A673 (cell line): Measurements from ENCODE around the gene NFIC. TPM values are rescaled to one million over a fixed set of nuclear protein-coding genes. Genes with fewer than 3 reads are reported as not detected.
A peak's percentile ranks its signal among the peaks of the same experiment; 100 is the strongest.
"Not testable (repeated sequence)": the region's sequence is repeated elsewhere in the genome, so short reads cannot be mapped to it uniquely, and the experiment has no call there.

Experiments used
- BruUV-seq: library from RNA; stranded (reverse); fragments of 400-500 nt; replicated peaks from 2 replicates; lab custom pipeline; 2021; lab: Mats Ljungman, UMichigan
- CTCF ChIA-PET: fragments of 300-600 bp; sonication (Branson Sonifier 250); formaldehyde crosslinking; loops from one replicate; lab custom pipeline; 2022; ENCODE audit warnings: antibody characterized with exemption; lab: Charles Lee
- POLR2A ChIA-PET: fragments of 300-600 bp; sonication (Branson Sonifier 250); formaldehyde crosslinking; loops from one replicate; lab custom pipeline; 2022; ENCODE audit warnings: antibody characterized with exemption; ENCODE audit not compliant: low non-redundant PET; lab: Charles Lee
- DNase-seq: peaks from one replicate; pipeline ENCODE4 v3.0.0-alpha.2; 2015; ENCODE audit warnings: low spot score
- H3K27ac ChIP-seq: fragments of 200-600 bp; sonication (generic); 2 replicates; pipeline ENCODE4 v1.5.1; 2016; ENCODE audit warnings: mixed run types, low read depth, mild to moderate bottlenecking, mixed read lengths, antibody characterized with exemption, low read length; ENCODE audit not compliant: poor library complexity, severe bottlenecking
- H3K27me3 ChIP-seq: fragments of 200-600 bp; sonication (generic); replicated peaks from 2 replicates; pipeline ENCODE4 v1.6.1; 2017; ENCODE audit warnings: mixed run types, low read depth, mild to moderate bottlenecking, mixed read lengths, antibody characterized with exemption, low read length; ENCODE audit not compliant: insufficient read depth, poor library complexity
- H3K36me3 ChIP-seq: fragments of 200-600 bp; sonication (generic); 2 replicates; pipeline ENCODE4 v1.6.1; 2016; ENCODE audit warnings: mixed run types, mild to moderate bottlenecking, mixed read lengths, antibody characterized with exemption, low read length; ENCODE audit not compliant: insufficient read depth, poor library complexity, severe bottlenecking
- H3K4me1 ChIP-seq: fragments of 200-600 bp; sonication (generic); 2 replicates; pipeline ENCODE4 v1.6.1; 2017; ENCODE audit warnings: mixed run types, mild to moderate bottlenecking, mixed read lengths, antibody characterized with exemption, low read length; ENCODE audit not compliant: insufficient read depth, poor library complexity, severe bottlenecking
- H3K4me3 ChIP-seq: fragments of 200-600 bp; sonication (generic); 2 replicates; pipeline ENCODE4 v1.5.1; 2016; ENCODE audit warnings: low read depth, mixed run types, mild to moderate bottlenecking, mixed read lengths, low read length; ENCODE audit not compliant: poor library complexity, severe bottlenecking
- H3K9me3 ChIP-seq: fragments of 200-600 bp; sonication (generic); 2 replicates; pipeline ENCODE4 v1.6.1; 2016; ENCODE audit warnings: mixed run types, low read depth, mild to moderate bottlenecking, mixed read lengths, antibody characterized with exemption, low read length; ENCODE audit not compliant: poor library complexity, severe bottlenecking
- EZH2 ChIP-seq: fragments of 200-600 bp; sonication (generic); IDR thresholded peaks from 2 replicates; pipeline ENCODE4 v1.6.1; 2017; ENCODE audit warnings: borderline replicate concordance, low read depth, mild to moderate bottlenecking, mixed read lengths, antibody characterized with exemption, low read length; ENCODE audit not compliant: poor library complexity, severe bottlenecking
- intact Hi-C: fragments of 100-400 bp; cut with micrococcal nuclease; formaldehyde crosslinking; loops from one replicate; pipeline ENCODE4 v1.10.0; 2022; ENCODE audit not compliant: unreplicated experiment
- total RNA-seq: library from RNA; stranded (reverse); gene quantifications from 2 replicates; pipeline ENCODE4 v1.2.3, GENCODE V29; 2021
- TF ChIP-seq, protein P1 (sequence below): fragments of 300-800, 200-600 bp; sonication (generic); conservative IDR thresholded peaks from 2 replicates; pipeline ENCODE4 v1.5.1; 2017; ENCODE audit warnings: low read depth, mild to moderate bottlenecking, antibody characterized with exemption, low read length, moderate library complexity, mixed read lengths

The NFIC gene
- total RNA-seq, 1 experiment from 2014 or later: 112 TPM

DNA sequence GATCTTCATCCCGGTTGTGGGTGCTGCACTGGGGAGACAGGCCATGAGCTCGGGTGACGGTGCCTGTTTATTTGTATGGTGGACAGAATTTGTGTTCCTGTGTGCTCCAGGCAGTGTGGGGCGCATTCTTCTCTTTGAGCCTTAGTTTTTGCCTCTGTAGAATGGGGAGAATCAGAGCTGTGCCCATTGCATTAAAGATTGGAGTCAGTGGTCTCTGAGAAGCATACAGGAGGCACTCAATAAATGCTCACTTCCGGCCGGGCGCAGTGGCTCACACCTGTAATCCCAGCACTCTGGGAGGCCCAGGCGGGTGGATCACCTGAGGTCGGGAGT is 23.0 kb downstream of the NFIC start:
- ChIA-PET CTCF (no interaction called here), POLR2A (no interaction called here)
- Histone ChIP-seq H3K27ac (no peak overlapping the region), H3K36me3 (peaks cover 3% of the 10 kb centered on the region), H3K27me3 (no peaks in the 10 kb centered on the region), H3K9me3 (no peaks in the 10 kb centered on the region), H3K4me3 (no peak overlapping the region), H3K4me1 (peaks cover 32% of the 10 kb centered on the region)
- no TSS peak for BruUV-seq
- intact Hi-C loops: no loop called here
- TF ChIP-seq EZH2: no peak
- TF ChIP-seq, protein P1, sequence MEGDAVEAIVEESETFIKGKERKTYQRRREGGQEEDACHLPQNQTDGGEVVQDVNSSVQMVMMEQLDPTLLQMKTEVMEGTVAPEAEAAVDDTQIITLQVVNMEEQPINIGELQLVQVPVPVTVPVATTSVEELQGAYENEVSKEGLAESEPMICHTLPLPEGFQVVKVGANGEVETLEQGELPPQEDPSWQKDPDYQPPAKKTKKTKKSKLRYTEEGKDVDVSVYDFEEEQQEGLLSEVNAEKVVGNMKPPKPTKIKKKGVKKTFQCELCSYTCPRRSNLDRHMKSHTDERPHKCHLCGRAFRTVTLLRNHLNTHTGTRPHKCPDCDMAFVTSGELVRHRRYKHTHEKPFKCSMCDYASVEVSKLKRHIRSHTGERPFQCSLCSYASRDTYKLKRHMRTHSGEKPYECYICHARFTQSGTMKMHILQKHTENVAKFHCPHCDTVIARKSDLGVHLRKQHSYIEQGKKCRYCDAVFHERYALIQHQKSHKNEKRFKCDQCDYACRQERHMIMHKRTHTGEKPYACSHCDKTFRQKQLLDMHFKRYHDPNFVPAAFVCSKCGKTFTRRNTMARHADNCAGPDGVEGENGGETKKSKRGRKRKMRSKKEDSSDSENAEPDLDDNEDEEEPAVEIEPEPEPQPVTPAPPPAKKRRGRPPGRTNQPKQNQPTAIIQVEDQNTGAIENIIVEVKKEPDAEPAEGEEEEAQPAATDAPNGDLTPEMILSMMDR: no peak
- no peak for DNase-seq

DNA sequence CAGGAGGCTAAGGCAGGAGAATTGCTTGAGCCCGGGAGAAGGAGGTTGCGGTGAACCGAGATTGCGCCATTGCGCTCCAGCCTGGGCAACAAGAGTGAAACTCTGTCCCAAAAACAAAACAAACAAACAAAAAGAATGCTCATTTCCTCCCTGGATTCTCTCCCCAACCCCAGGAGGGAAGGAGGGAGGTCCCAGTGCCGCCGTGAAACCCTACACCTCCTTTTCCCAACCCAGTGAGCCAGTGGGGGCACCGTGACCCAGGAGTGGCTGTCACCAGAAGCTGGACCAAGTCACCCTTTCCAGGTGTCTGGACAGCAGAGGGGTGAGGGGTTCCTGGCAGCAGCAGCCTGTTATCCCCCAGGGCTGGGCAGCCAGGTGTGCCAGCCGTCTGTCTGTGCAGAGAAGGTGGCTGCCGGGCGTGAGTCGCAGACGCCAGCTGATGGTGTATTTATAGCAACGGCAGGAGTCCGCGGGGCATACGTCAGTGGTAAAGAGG is 23.5 kb downstream of the NFIC start:
- intact Hi-C loops: no loop called here

DNA sequence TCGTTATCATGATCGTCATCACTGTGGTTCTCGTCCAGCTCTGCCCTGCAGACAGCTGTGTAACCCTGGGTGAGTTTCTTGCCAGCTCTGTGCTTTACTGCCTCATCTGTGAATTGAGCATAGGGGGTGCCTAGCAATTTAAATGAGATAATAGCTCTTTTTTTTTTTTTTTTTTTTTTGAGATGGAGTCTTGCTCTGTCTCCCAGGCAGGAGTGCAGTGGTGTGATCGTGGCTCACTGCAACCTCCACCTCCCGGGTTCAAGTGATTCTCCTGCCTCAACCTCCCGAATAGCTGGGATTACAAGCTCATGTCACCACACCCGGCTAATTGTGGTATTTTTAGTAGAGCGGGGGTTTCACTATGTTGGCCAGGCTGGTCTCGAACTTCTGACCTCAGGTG is 25.5 kb downstream of the NFIC start:
- DNase-seq, H3K36me3 ChIP-seq, H3K27me3 ChIP-seq, H3K4me3 ChIP-seq, BruUV-seq, H3K27ac ChIP-seq, POLR2A ChIA-PET, H3K9me3 ChIP-seq, intact Hi-C loops: not testable (repeated sequence)
- H3K4me1 ChIP-seq: peaks cover 14% of the 10 kb centered on the region
- CTCF ChIA-PET: interaction anchor here (0.6 kb wide), 1 partner anchor 37 kb away, joined by 7 read pairs; no protein-coding TSS in a partner anchor

More for the DNA sequence above, 23.5 kb downstream of the NFIC start:
- no peak for DNase-seq
- H3K9me3 ChIP-seq: no peaks in the 10 kb centered on the region
- TF ChIP-seq, protein P1: no peak
- TF ChIP-seq EZH2: no peak
- H3K27me3 ChIP-seq: no peaks in the 10 kb centered on the region
- H3K36me3 ChIP-seq: peaks cover 3% of the 10 kb centered on the region
- no peak overlapping the region for H3K4me3 ChIP-seq
- H3K27ac ChIP-seq: peak overlapping the region; percentile 37
- CTCF ChIA-PET: no interaction called here
- POLR2A ChIA-PET: no interaction called here
- no TSS peak for BruUV-seq
- H3K4me1 ChIP-seq: peaks cover 27% of the 10 kb centered on the region

DNA sequence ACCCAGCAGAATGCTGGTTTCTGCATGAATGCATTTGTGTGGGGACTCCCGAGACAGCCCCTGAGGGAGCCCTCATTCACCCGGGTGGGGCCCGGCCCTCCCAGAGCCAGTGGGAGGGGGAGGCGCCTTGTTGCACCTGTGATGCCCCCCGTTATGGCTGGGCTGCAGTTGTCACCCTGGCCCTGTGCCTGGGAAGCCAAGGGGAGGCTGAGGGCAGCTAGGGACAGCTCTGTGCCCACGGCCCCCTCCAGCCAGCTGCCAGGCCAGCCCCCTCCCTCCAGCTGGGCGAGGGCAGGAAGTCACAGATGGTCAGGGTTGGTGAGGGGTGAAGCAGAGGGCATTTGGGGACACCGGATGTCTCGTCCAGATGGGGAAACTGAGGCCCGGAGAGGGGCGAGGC is 26.1 kb downstream of the NFIC start:
- Histone ChIP-seq H3K27ac (no peak overlapping the region), H3K4me3 (no peak overlapping the region), H3K4me1 (peaks cover 8% of the 10 kb centered on the region), H3K27me3 (no peaks in the 10 kb centered on the region), H3K9me3 (no peaks in the 10 kb centered on the region), H3K36me3 (peaks cover 3% of the 10 kb centered on the region)
- no peak for TF ChIP-seq EZH2
- TF ChIP-seq, protein P1: no peak
- ChIA-PET POLR2A (no interaction called here), CTCF (no interaction called here)
- no TSS peak for BruUV-seq
- intact Hi-C loops: no loop called here
- no peak for DNase-seq
